ENCODE data around the gene CD38.
A peak's percentile ranks its signal among the peaks of the same experiment; 100 is the strongest.
"Not testable (repeated sequence)": the region's sequence is repeated elsewhere in the genome, so short reads cannot be mapped to it uniquely, and the experiment has no call there.

The CD38 gene

DNA sequence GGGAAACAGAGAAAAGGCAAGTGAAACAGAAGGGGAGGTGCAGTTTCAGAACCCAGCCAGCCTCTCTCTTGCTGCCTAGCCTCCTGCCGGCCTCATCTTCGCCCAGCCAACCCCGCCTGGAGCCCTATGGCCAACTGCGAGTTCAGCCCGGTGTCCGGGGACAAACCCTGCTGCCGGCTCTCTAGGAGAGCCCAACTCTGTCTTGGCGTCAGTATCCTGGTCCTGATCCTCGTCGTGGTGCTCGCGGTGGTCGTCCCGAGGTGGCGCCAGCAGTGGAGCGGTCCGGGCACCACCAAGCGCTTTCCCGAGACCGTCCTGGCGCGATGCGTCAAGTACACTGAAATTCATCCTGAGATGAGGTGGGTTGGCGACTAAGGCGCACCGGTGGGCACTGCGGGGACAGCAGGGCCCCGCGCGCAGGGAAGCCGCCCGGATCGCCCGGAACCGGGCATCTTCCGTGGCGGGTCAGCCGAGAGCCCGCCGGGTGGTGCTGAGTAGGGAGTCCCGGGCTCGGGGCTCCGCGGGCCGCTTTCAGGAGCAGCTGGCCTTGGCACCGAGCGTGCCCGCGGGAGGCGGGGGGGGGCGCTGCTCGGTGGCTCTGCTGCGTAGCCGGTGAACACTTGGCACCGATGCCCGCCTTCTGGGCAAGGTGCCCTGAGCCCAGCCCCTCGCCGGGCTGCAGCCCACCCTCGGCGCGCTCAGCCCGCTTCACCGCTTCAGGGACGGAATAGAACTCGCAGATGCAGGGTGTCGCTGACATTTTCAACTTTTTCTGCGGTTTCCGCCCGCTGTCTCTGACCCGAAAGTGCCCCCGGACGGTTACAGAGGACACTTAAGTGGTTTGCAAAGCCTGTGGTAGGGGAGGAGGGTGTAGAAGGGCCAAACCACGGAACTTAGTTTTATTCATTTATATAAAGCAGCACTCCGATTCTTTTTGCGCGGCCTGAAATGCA, at the start of gene CD38:
Gene CD38 (plus strand): TSS at position 40 of the 953 bp plus-strand sequence. CDS start 87 bp downstream, at position 127.
- FAIRE-seq (peak; percentile 98), DNase-seq (ENCODE audit: extremely low spot score, insufficient read length, low read depth) (no peak)

GRCh38 chr4:15729910-15730533, 48.1 kb upstream of the CD38 start:
- FAIRE-seq (peak; percentile 70), DNase-seq (ENCODE audit: extremely low spot score, insufficient read length, low read depth) (peak; percentile 20)

DNA sequence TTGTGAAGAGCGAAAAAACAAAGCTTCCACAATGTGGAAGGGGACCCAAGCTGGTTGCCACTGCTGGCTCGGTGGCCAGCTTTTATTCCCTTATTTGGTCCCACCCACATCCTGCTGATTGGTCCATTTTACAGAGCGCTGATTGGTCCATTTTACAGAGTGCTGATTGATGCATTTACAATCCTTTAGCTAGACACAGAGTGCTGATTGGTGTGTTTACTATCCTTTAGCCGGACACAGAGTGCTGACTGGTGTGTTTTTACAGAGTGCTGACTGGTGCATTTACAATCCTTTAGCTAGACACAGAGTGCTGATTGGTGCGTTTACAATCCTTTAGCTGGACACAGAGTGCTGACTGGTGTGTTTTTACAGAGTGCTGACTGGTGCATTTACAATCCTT, 45.1 kb upstream of the CD38 start:
- not testable (repeated sequence) for DNase-seq (ENCODE audit: extremely low spot score, insufficient read length, low read depth); FAIRE-seq

GRCh38 chr4:15735536-15735935, 42.6 kb upstream of the CD38 start:
- DNase-seq (ENCODE audit: extremely low spot score, insufficient read length, low read depth) = no peak

GRCh38 chr4:15736514-15737050, 41.5 kb upstream of the CD38 start:
- no peak for DNase-seq (ENCODE audit: extremely low spot score, insufficient read length, low read depth)
- no peak for FAIRE-seq

More at GRCh38 chr4:15735536-15735935, 42.6 kb upstream of the CD38 start:
- no peak for FAIRE-seq

- FAIRE-seq = no peak
- no peak for DNase-seq (ENCODE audit: extremely low spot score, insufficient read length, low read depth)
Observed at GRCh38 chr4:15737255-15737654, 40.9 kb upstream of the CD38 start.

GRCh38 chr4:15738877-15739276, 39.3 kb upstream of the CD38 start:
- DNase-seq (ENCODE audit: extremely low spot score, insufficient read length, low read depth) (no peak), FAIRE-seq (no peak)

DNA sequence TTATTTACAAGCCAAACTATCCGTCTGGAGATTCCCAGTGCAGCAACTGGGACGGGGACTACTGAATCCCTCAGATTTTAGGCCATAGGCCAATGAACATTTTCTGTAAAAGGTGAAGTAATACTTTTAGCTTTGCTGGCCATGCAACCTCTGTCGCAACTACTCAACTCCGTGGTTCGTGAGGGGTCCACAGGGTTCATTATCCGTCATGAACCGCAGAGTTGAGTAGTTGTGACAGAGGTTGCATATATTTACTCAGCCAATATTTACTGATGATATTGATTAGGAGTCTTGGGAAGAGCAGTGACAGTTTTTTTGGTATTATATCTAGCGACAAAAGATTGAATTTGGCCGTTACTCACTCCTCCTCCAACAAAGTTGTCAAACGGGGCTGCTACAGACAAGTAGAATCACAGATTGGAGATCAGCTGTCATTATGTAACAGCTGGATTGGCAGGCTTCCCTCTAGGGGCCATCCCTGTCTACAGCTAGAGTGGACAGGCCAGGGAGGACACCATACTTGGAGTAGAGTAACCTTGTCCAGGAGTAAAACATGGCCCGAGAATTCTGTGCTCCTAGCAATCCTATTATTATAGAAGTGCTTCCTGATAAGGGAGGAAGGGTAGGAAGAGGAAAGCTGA, 37.2 kb upstream of the CD38 start:
- no peak for FAIRE-seq
- no peak for DNase-seq (ENCODE audit: extremely low spot score, insufficient read length, low read depth)

DNA sequence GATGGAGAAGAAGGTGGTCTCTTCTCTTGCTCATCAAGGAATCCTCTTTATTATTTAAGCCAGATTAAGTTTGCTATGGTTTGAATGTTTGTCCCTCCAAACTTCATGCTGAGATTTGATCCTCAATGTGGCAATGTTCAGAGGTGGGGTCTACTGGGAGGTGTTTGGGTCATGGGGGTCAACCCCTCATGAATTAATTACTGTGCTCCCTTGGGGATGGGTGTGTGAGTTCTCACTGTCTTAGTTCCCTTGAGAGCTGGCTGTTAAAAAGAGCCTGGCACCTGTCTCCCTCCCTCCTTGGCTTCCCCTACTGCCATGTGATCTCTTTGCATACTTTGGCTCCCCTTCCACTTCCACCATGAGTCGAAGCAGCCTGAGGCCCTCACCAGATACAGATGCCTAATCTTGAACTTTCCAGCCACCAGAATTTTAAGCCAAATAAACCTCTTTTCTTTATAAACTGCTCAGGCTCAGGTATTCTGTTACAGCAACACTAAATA, 36.0 kb upstream of the CD38 start:
- FAIRE-seq = no peak
- DNase-seq (ENCODE audit: extremely low spot score, insufficient read length, low read depth) = no peak

GRCh38 chr4:15742637-15743036, 35.5 kb upstream of the CD38 start:
- no peak for FAIRE-seq
- no peak for DNase-seq (ENCODE audit: extremely low spot score, insufficient read length, low read depth)

- DNase-seq (ENCODE audit: extremely low spot score, insufficient read length, low read depth) (no peak), FAIRE-seq (no peak)
Observed at GRCh38 chr4:15744016-15744545, 34.0 kb upstream of the CD38 start.

DNA sequence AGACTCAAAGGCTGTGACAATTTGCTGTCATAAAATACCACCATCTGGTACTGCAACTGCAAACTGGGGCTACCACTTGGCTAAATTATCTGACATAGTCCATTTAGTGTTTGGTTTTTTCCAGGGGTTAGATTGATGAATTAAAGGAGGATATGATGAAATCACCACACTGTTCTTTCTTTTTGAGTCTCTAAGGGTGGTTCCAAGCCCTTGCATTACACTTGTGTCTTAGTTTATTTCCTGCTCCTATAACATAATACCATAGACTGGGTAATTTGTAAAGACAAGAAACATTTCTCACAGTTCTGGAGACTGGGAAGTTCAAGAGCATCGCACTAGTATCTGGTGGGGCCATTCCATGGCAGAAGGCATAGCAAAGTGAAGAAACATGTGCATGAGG, 32.0 kb upstream of the CD38 start:
- no peak for DNase-seq (ENCODE audit: extremely low spot score, insufficient read length, low read depth)
- no peak for FAIRE-seq

GRCh38 chr4:15749001-15749400, 29.1 kb upstream of the CD38 start:
- FAIRE-seq = no peak

DNA sequence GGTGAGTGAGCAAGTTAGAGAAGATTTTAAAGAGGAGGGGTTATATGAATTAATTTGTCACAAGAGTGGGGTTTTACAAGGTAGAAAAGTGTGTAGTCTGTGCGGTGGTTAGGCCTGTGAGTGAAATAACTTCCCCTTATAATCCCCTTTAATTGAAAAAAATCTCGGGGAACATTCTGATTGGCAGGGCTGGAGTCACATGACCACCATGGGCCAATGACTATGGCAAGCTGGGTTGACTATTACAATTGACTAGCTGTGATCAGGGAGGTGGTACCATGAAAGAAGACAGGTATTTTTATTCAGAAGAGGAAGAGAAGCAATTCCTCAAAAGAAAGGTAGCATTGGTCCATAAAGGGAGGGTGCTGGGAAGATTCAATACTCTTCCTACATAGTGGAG, 27.0 kb upstream of the CD38 start:
- DNase-seq (ENCODE audit: extremely low spot score, insufficient read length, low read depth) (no peak), FAIRE-seq (no peak)

More at GRCh38 chr4:15749001-15749400, 29.1 kb upstream of the CD38 start:
- no peak for DNase-seq (ENCODE audit: extremely low spot score, insufficient read length, low read depth)

- DNase-seq (ENCODE audit: extremely low spot score, insufficient read length, low read depth) (no peak), FAIRE-seq (no peak)
Observed at GRCh38 chr4:15753081-15753480, 25.0 kb upstream of the CD38 start.

- FAIRE-seq = no peak
- no peak for DNase-seq (ENCODE audit: extremely low spot score, insufficient read length, low read depth)
Observed at GRCh38 chr4:15753786-15754185, 24.3 kb upstream of the CD38 start.

GRCh38 chr4:15754323-15754722, 23.8 kb upstream of the CD38 start:
- FAIRE-seq = peak; percentile 35
- DNase-seq (ENCODE audit: extremely low spot score, insufficient read length, low read depth) = no peak

- peak; percentile 49 for FAIRE-seq
Observed at GRCh38 chr4:15755321-15756155, 22.6 kb upstream of the CD38 start.

DNA sequence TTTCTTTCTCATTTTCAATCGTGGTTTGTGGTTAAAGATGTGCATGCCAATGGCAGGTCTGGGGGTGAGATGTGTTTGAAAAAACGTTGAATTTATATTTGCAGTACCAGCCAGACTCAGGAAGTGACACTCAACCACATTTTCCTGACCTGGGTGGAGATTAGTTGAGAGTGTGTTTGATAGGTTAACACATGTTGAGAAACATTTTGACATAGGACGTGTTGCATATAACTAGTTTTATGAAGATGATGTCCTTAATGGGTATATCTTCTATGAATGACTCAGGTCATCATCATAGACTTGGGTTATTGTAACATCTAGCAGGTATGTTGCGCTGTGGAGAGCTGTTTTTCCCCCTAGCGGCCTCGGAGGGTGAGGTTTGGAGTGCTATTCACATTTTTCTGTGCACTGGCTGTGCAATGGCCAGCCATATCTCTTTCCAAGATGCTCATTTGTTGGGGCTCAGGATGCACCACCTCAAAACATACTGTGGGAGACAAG, 21.7 kb upstream of the CD38 start:
- peak; percentile 94 for FAIRE-seq
- no peak for DNase-seq (ENCODE audit: extremely low spot score, insufficient read length, low read depth)

More at GRCh38 chr4:15755321-15756155, 22.6 kb upstream of the CD38 start:
- DNase-seq (ENCODE audit: extremely low spot score, insufficient read length, low read depth) = no peak

All from GM18507 (cell line).